GM20431 (cell line): ENCODE results near the gene NAV2.
"Not testable (repeated sequence)": the region's sequence is repeated elsewhere in the genome, so short reads cannot be mapped to it uniquely, and the experiment has no call there.

Experiments used
- in situ Hi-C: fragments of 300-500 bp; cut with MseI, MboI; formaldehyde crosslinking; loops from one replicate; pipeline ENCODE4 v1.15.0; 2020; ENCODE audit warnings: low sequenced_read_pairs; ENCODE audit not compliant: unreplicated experiment

NAV2 gene

DNA sequence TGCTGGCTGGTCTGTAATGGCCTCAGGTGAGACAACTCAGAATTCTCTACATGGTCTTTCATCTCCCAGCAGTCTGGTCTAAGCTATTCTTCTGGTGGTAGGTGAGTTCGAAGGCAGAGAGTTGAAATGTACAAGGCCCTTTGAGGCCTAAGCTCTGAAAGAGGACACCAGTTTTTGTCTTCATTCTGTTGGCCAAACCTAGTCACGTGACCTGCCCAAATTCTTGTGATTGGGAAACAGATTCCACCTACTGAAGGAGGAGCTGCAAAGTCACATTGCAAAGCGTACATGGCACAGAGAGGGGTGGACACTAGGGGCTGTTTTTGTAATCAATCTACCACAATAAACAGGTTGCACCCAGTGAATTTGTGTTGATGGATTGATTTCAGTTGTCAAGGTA lies 193.5 kb downstream of the NAV2 start:
- in situ Hi-C loops: loop anchor here (5.0 kb wide), 1 partner anchor 334 kb away; no protein-coding TSS in a partner anchor

DNA sequence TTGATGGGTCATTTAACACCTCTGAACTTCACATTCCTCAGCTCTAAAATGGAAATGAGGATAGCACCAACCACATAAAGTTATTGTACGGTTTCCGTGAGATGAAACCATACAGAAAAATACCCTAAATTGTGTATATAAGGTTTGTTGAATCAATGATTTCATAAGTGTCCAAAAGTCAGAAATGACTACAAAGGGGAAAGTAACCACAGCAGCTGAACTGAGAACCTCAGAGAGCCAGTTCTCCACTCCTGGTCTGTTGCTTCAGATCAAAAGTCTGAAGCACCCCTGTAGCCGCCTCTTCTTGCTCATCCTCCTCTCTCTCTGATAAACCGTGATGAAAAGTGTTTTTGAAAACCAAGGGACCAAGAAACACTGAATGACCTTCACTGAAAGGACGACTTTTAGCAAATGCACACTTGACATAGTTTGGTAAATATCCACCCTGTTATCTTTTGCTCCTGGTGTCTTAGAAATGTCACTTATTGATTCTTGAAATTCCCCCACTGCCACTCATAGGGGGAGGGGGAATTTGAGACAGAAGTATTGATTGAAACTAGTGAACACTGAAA lies 194.5 kb downstream of the NAV2 start:
- in situ Hi-C loops: loop anchor here (5.0 kb wide), 1 partner anchor 335 kb away; no protein-coding TSS in a partner anchor

DNA sequence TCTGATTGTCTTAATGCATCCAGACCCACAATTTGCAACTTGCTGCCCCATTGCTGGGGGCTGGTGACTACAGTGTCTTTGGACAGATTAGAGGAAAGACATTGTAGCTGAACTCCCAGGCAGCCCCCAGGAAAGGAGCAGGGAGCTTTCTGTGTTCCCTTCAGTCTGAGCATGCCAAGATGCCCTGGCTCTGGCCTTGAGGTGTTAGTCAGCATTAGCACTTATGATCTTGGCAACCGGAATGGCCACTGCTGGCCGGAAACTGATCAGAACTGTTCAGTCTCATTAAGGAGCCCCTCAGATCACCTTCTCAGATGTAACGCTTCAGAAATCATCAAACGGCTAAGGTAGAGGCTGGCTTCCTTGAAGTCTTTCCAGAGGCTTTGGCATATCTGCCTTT lies 195.2 kb downstream of the NAV2 start:
- in situ Hi-C loops: loop anchor here (5.0 kb wide), 1 partner anchor 336 kb away; no protein-coding TSS in a partner anchor

DNA sequence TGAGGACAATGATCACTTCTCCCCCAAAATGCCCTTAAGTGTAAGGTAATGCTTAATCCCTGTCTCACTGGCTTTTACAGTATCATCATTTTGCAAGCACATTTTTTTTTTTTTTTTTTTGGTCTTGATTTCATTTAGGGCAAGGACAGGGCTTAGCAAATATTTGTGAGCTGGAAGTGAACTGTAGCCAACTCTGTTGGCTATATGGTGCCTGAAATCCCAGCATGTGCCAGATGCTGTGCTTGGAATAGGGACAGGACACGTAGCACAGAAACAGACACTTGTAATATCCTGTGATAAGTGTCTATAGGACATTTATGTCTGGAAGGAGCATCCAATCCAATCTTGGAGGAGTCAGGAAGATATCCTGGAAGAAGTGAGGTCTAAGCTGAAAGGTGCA lies 198.3 kb downstream of the NAV2 start:
- in situ Hi-C loops: no loop called here

DNA sequence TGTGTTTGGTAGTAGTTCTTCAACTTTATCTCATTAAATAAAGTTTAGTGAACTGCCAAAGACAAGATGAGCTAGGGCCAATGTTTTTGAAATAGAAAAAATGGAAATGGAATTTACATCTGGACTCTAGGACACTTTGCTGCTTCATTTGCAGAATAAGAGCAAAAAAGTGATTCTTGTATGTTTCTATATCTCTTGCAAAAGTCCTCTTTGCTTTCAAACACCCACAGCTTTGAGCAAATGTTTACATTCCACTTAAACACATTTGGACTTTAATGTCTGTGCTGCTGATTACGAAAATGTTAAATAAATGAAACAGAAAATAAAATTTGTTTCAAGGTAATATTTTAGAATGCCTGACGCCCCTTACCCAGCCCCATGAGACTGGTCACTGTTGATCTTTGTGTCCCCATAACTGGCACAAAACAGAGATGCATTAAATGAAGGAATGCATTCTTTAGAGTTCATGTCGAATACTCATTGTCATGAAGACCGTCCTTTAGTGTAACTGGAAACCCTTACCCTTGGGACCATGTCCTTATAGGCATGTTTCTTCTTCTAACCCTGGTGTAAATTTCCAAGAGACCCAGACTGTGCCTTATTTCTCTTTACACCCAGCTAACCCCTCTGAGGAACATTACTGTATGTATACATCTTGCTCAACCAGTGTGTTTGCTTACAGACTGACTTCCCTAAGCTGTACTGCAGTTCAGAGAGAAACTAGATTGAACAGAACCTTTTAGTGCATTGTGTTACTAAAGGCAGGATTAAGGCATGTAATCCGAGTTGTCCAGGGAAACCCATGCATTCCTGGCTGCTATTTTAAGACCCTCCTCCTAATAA lies 199.7 kb downstream of the NAV2 start:
- in situ Hi-C loops: no loop called here

DNA sequence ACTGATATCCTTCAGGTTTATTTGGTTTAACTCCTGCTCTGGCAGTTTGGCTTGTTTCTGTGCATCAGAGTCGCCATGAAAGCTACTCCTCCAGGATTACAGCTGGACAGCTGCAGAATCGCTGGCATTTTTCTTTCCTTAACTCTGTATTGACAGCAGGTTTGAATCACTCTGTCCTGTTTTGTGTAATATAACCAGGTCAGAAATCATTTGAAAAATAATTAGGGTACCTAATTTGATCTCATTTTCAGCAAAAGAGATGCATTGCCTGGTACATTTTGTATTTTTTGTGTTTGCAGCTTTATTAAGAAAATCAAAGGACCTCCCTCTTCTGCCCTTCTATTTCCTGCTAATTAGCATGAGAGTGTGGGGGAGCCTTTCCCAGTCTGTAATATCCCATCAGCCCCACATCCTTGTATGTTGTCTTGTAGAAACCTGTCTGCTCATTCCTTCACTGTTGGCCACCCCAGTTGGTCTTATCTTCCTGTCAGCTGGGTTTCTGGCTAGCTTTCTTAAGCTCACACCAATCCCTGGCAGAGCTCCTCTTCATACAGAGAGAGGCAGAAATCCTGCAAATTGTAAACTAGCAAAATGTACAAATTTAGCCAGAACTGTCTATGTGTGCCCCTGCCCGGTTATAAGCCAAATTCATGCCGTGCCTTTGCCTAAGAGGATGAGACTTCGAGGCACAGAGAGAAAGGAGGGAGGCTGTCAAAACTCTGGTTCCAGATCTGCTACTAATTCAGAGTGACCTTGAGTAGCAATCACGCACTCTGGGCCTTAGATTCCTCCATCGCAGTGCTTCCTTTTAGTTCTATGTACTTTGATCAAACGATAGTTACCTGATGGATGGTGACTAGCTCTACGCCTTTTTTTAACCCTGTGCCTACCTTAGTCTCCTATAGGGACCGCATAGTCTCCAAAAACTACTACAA lies 200.6 kb downstream of the NAV2 start:
- in situ Hi-C loops: no loop called here

DNA sequence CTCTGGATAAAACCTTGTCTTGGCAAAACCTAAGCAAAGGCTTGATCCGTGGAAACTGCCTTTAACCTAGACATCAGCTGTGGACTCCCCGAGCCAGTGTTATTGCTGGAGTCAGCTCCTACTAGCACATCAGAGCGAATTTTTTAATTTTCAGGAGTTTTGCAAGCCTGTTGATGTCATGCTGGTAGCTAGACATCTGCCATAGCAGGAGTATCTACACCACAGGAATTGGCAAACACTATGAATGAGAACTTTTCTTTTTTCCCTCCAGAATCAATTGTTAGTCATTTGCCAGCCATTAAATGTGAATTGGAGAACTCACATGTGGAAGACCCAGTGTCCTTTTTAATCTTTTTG lies 201.2 kb downstream of the NAV2 start:
- in situ Hi-C loops: no loop called here

DNA sequence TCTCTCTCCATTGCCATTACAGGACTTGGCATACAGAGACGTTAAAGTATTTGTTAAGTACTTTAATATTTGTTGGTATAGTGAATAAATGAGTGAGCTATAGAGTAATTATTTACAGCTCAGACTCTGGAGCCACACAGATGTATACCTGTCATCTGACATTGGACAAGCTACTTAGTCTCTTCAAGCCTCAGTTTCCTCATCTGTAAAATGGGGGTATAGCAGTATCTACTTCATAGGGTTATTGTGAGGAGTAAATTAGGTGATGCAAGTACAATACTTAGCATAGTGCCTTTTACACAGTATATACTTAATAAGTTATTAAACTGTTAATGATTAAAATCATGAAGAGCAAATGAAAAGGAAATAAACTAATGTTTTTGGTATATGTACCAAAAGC lies 203.2 kb downstream of the NAV2 start:
- in situ Hi-C loops: no loop called here

DNA sequence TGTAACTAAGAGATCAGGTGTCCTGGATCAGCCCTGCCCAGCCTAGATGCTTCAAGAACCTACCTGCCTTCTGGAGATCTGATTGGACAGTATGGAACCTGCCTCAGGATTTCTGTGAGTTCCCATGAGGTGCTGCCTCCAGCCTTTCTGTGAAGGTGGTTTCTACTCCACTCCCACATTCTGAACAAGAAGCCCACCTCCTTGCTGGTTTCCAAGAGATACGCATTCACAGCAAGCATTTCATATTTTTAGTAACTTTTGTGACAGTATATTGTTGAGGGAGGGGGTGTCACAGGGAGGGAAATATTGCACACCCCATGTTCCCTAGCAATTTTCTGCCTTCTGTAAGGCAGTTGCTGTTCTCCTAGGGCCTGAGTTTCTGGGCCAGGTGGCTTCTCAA lies 204.4 kb downstream of the NAV2 start:
- in situ Hi-C loops: no loop called here

DNA sequence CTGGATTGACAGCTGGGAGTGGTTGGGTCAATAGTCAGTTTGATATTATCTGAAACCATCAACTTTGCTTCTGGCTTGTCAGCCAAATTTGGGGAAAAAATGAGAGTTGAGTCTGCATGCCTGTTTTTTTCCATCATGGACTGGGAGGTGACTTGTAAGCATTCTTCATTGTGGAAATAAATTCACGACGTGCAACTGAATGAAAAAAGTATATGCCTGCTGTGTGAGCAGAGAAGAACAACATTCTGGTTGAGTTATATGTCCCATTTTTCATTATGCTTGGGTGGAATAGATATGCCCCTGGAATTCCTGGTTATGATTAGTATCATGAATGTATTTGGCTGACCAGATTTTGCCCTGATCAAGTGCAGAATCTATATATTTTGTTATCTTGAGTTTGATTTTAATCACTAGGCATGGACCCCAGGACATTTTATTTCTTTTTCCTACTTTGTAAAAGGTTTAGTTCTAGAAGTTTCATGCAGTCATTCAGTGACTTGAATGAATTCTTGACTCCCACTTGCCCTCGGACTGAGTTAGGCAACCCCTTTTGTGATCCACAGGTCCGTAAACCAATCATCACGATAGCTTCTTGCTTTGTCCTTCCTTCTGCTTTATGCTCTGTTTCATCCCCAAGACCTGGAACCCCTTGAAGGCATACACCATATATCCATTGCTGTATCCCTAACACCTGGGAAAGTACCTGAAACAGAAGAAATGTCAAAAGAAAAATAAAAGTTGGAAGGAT lies 205.8 kb downstream of the NAV2 start:
- in situ Hi-C loops: no loop called here

DNA sequence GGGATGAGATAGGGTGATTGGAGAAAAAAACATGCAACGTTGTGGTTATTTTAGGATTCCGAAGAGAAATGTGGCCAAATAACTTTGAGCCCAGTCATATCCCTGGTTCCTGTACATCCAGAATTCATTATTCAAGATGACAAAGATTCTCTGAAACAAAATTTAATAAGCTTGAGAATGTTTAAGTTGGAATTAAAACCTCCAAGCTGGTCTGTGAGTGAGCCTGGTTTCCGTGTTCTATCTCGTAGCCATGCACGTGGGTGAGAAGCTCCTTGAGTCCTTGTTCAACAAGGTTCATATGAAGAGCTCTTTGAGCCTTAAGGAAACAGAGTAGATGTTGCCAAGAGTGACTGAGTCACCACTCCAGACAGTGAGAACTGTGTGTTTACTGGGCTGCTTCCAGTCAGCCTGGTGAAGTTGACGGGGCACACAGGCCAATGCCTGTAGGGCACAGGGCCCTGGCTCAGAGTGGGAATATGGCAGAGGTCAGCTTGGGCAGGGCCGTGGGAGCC lies 206.5 kb downstream of the NAV2 start:
- in situ Hi-C loops: no loop called here

DNA sequence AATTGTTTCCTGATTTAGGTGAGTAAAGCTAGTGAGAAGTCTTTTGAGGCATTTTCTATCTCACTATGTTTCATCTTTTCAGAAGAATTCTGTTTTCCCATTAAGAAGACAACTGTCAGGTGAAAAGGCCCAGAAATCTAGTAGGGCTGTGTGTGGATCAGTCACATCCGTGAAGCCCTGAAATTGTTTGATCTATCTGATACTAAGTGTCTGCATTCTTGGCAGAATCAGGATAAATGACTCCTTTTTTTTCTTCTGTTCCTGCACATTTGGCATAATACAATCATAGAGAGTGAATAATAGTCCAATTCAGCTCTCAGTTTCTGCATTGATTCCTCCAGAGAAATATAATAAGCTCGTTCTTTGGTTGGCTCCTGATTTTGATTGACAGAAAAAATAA lies 208.3 kb downstream of the NAV2 start:
- in situ Hi-C loops: no loop called here

DNA sequence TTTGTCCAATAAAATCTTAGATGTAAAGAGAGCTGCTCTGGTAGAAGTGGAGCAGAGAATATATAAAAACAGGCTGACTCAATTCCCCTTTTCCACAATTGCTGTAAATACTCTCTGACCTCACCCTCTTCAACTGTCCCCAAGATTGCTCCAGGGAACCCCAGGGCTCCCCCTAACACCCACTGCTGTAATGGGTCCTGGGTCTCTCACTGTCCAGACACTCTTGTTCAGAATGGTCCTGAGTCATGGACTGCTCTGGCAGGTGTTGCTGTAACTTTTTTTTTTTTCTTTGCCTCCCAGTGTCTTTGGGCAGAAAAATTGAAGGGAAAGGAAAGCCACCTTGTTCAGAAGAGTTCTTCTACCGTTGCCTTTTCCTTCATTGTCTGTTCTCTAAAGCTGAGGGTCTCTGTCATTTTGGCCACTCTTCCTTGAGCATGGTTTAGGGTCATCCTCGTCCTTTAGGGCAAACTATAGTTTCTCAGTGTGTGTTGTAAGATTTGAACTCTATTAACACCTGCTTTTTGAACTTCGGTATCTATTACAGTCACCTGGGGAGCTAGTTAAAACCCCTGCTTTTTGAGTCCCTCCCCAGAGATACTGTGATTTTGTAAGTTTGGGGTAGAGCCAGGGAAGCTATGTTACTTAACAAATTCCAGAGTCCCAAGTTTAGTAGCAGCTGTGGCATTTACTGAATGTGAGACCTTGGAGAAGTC lies 209.5 kb downstream of the NAV2 start:
- in situ Hi-C loops: no loop called here

DNA sequence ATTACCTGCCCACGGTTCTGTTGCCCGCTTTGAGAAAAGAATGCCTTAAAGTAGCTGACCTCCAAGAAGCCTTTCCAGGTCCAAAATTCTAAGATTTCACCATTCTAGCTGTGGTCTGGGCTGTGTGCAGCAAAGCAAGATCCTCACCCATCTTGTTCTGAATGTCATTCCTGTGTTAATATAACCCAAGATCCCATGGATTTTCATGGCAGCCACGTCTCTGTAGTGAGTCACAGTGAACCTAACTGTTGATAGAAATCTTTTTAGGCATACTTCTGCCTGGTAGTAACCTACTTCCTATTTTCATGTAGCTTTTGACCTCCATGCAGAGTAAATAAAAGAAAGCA lies 210.0 kb downstream of the NAV2 start:
- in situ Hi-C loops: no loop called here

DNA sequence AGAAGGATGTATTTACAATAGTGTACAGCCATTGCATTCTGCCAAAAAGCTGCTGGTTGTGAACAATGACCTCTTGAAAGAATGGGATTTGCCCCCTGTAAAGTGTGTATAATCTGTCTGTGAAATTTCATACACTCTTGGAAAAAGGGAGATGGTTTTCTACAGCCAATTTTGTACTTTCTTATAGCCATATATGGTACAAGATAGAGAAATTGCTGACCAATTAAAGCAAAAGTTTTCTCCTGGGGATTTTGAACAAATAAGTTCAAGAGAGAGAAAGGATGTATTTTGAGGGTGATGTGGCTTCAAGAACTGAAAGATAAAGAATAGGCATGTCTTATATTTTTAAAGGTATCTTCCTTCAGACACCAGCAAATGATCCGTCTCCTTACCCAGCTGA lies 211.0 kb downstream of the NAV2 start:
- in situ Hi-C loops: no loop called here

DNA sequence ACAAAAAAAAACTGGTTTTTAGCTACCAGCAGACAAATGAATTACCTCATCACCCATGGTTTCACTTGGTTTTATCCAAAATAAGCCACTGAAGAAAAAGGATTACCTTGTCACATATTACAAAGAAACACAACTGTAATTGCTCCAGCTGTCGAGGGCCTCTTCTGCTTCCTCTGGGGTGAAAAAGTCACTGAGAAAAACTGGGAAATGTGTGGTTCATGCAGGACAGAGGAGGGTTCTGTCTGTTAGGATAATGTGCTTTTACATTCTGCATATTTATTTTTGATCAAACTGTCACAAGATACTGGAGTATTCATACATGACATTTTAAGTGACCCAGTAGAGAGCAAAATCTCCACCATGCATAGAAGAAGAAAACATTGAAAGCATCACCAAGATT lies 211.7 kb downstream of the NAV2 start:
- in situ Hi-C loops: no loop called here

DNA sequence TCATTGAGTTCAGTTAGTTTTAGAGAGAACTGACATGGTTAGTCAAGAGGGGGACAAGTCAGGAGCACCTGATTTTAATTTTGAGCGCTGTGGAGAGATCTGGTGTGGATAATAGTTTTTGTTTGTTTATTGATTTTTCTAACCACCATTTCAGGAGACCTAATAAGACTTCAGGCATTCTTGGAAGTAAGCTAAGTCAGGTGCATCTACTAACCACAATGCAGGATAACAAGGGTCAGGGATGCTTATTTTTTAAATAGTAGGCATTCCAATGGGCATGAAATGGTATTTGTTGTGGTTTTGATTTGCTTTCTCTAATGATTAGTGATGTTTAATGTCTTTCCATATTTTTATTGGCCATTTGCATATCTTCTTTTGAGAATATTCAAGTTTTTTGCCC lies 212.1 kb downstream of the NAV2 start:
- in situ Hi-C loops: no loop called here

DNA sequence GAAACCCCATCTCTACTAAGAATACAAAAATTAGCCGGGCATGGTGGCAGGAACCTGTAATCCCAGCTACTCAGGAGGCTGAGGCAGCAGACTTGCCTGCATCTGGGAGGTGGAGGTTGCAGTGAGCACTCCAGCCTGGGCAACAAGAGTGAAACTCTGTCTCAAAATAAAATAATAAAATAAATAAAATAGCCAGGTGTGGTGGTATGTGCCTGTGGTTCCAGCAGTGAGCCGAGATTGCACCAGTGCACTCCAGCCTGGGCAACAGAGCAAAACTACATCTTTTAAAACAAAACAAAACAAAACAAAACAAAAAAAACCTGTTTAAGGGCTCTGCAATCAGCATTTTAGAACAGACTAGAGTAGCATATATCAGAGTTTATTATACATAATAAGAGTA lies 214.8 kb downstream of the NAV2 start:
- in situ Hi-C loops: not testable (repeated sequence)

DNA sequence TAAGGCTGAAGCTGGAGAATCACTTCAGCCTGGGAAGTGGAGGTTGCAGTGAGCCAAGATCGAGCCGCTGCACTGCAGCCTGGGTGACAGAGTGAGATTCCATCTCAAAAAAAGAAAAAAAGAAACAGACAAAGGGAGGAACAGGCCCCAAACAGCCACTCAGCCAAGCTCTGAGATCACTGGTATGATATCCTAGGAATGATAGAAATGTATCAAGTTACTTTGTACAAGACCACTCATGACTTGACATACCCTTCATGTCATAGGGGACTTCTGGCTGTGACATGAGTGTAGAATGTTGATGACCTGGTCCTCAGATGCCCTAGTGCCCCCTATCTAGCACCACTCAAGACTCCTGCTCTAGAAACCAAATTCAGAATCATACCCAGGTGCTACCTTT lies 216.5 kb downstream of the NAV2 start:
- in situ Hi-C loops: no loop called here
